Thyroid gland (tissue), 4 donors: ENCODE results near the gene AICDA.

Experiments used
- CTCF ChIP-seq, 6 experiments: fragments of 200-600 bp in 3 of 6; fragments of 450-650 bp in 3 of 6; sonication (generic) in 3 of 6; IDR thresholded peaks; one replicate each; pipeline ENCODE4 v1.5.1; 2016 to 2019; ENCODE audit warnings: antibody characterized with exemption in 6 of 6, mild to moderate bottlenecking in 2 of 6, inconsistent platforms in 1 of 6, moderate library complexity in 1 of 6
- POLR2A ChIP-seq, 2 donors: fragments of 450-650 bp; IDR thresholded peaks; one replicate each; pipeline ENCODE4 v1.6.1; 2017; ENCODE audit warnings: antibody characterized with exemption in 2 of 2, mild to moderate bottlenecking in 2 of 2, moderate library complexity in 1 of 2

GRCh38 chr12:8639936-8640335 is 27.3 kb upstream of the AICDA start:
- no peak for TF ChIP-seq CTCF (IDR thresholded peaks at IDR 0.05)
- TF ChIP-seq POLR2A (IDR thresholded peaks at IDR 0.05): no peak
